ENCODE measurements around the gene OGFOD3.

OGFOD3 gene

GRCh38 chr17:82437325-82437668 lies 18.9 kb upstream of the OGFOD3 start:
- Histone ChIP-seq H3K27ac (ENCODE audit: poor library complexity, severe bottlenecking) (no peak overlapping the region), H3K9me3 (ENCODE audit: severe bottlenecking) (no peaks in the 10 kb centered on the region), H3K36me3 (ENCODE audit: low read depth) (no peaks in the 10 kb centered on the region), H3K4me1 (ENCODE audit: insufficient read depth, poor library complexity, severe bottlenecking) (no peaks in the 10 kb centered on the region), H3K4me3 (ENCODE audit: severe bottlenecking) (no peak overlapping the region), H3K27me3 (ENCODE audit: insufficient read depth, poor library complexity, severe bottlenecking) (no peaks in the 10 kb centered on the region)
- TF ChIP-seq CTCF (IDR thresholded peaks at IDR 0.05; ENCODE audit: poor library complexity, severe bottlenecking): no peak
- DNase-seq (ENCODE audit: low spot score) (no peak), ATAC-seq (ENCODE audit: low read depth) (no peak)

- H3K4me1 ChIP-seq (ENCODE audit: insufficient read depth, poor library complexity, severe bottlenecking): no peaks in the 10 kb centered on the region
- no peak for TF ChIP-seq CTCF (IDR thresholded peaks at IDR 0.05; ENCODE audit: poor library complexity, severe bottlenecking)
These were observed 18.4 kb upstream of the OGFOD3 start for GRCh38 chr17:82436601-82437324.

GRCh38 chr17:82435601-82436583 lies 17.5 kb upstream of the OGFOD3 start:
- Histone ChIP-seq H3K9me3 (ENCODE audit: severe bottlenecking) (no peaks in the 10 kb centered on the region), H3K27me3 (ENCODE audit: insufficient read depth, poor library complexity, severe bottlenecking) (no peaks in the 10 kb centered on the region), H3K4me1 (ENCODE audit: insufficient read depth, poor library complexity, severe bottlenecking) (no peaks in the 10 kb centered on the region), H3K36me3 (ENCODE audit: low read depth) (no peaks in the 10 kb centered on the region), H3K27ac (ENCODE audit: poor library complexity, severe bottlenecking) (no peak overlapping the region), H3K4me3 (ENCODE audit: severe bottlenecking) (no peak overlapping the region)
- ATAC-seq (ENCODE audit: low read depth) (no peak; the same call in 2 of the 3 replicates), DNase-seq (ENCODE audit: low spot score) (no peak)
- no peak for TF ChIP-seq CTCF (IDR thresholded peaks at IDR 0.05; ENCODE audit: poor library complexity, severe bottlenecking)

More at GRCh38 chr17:82436601-82437324, 18.4 kb upstream of the OGFOD3 start:
- no peaks in the 10 kb centered on the region for H3K36me3 ChIP-seq (ENCODE audit: low read depth)
- no peaks in the 10 kb centered on the region for H3K27me3 ChIP-seq (ENCODE audit: insufficient read depth, poor library complexity, severe bottlenecking)
- no peaks in the 10 kb centered on the region for H3K9me3 ChIP-seq (ENCODE audit: severe bottlenecking)
- DNase-seq (ENCODE audit: low spot score) (no peak), ATAC-seq (ENCODE audit: low read depth) (no peak)
- no peak overlapping the region for H3K4me3 ChIP-seq (ENCODE audit: severe bottlenecking)
- no peak overlapping the region for H3K27ac ChIP-seq (ENCODE audit: poor library complexity, severe bottlenecking)

GRCh38 chr17:82435103-82435502 lies 16.7 kb upstream of the OGFOD3 start:
- Histone ChIP-seq H3K4me3 (ENCODE audit: severe bottlenecking) (no peak overlapping the region), H3K36me3 (ENCODE audit: low read depth) (no peaks in the 10 kb centered on the region), H3K27me3 (ENCODE audit: insufficient read depth, poor library complexity, severe bottlenecking) (no peaks in the 10 kb centered on the region), H3K9me3 (ENCODE audit: severe bottlenecking) (no peaks in the 10 kb centered on the region), H3K4me1 (ENCODE audit: insufficient read depth, poor library complexity, severe bottlenecking) (no peaks in the 10 kb centered on the region), H3K27ac (ENCODE audit: poor library complexity, severe bottlenecking) (no peak overlapping the region)
- DNase-seq (ENCODE audit: low spot score) (no peak), ATAC-seq (ENCODE audit: low read depth) (no peak)
- no peak for TF ChIP-seq CTCF (IDR thresholded peaks at IDR 0.05; ENCODE audit: poor library complexity, severe bottlenecking)
